IPS-11a (cell line): ENCODE measurements around the gene SHANK2.

Experiments used
- H3K4me3 ChIP-seq: one replicate; pipeline ENCODE4 v1.5.1; 2013; ENCODE audit warnings: low read depth, low read length, control low read depth

SHANK2 gene

DNA sequence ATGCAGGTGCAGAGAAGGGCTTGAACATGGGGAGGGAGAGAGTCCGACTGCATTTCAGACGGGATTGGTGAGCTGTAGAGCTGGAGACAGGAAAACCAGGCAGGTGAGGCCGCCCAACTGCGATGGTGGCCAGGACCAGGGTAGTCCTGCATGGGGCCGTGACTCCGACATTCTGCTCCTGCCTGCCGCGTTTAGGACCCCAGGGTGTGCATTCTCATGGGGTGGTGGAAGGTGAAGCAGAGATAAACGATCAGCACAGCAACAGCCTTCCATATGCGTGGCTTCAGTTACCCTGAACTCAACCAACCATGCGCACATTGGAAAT, 29.3 kb downstream of the SHANK2 start:
- H3K4me3 ChIP-seq: no peak overlapping the region

DNA sequence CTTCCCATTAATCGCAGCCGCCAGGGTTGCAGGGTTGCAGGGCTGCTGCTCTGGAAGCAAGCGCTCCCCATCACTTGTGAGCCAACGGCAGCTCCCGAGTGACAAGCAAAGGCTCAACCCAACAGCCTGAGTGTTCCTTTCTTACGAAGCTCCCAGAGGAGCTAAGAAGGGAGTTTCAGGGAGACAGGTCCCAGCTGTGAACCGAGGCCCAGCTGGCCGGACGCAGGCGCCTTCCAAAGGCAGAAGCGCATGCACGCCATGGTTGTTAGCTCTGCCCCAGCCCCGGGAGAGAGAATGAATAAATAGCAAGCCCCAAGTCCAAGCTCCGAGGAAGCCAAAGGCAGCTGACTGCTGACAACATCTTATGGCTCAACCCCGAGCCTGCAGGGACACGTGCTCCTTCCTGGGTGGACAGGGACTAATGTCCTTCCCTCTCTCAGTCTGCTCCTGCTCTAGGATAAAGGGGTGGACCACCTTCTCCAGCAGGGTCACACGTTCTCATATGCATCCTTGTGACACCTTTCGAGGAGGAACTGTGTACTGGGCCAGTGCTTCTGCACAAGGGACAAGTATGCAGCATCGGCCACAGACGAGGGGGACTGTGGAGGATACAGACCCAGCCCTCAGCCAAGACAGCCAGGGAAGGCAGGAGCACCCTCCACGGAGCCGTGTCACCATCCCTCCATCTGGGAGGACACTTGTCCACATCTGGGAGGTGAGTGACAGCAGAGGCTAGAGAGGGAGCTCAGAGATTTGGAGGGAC, 29.9 kb downstream of the SHANK2 start:
- H3K4me3 ChIP-seq: no peak overlapping the region

DNA sequence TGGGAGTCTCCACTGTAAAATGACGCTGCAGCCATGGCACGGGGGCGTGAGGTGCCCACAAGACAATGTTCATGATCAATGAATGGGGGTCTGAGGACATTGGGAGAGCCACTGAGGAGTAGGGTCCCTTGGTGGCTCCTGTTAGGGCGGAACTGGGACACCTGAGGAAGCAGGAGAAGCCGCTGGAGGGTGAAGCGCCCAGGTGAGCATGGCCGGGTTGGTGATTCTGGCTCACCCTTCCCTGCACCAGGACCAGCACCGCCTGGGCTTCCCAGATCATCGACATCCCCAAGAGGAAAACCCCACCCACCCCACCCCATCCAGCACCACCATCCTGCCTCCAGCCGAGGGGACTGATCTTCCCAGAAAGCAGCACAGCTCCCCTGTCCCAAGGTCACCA, 30.6 kb downstream of the SHANK2 start:
- H3K4me3 ChIP-seq: no peak overlapping the region

DNA sequence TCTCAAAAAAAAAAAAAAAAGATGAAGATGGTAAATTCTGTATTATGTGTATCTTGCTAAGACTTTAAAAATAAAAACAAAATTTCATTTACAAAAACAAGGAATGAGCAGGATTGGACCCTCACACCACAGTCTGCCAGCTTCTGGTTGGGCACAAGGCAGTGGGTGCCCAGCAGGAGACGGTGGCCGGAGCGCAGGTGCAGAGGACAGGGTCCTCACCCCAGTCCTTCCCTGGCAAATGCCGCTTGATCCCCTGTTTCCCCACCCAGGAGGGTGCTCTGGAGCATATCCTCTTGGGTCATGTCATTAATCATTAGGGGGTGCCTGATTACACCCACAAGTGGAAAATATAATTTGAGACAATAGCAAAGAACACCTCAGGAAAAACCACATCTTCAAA, 31.2 kb downstream of the SHANK2 start:
- no peak overlapping the region for H3K4me3 ChIP-seq

DNA sequence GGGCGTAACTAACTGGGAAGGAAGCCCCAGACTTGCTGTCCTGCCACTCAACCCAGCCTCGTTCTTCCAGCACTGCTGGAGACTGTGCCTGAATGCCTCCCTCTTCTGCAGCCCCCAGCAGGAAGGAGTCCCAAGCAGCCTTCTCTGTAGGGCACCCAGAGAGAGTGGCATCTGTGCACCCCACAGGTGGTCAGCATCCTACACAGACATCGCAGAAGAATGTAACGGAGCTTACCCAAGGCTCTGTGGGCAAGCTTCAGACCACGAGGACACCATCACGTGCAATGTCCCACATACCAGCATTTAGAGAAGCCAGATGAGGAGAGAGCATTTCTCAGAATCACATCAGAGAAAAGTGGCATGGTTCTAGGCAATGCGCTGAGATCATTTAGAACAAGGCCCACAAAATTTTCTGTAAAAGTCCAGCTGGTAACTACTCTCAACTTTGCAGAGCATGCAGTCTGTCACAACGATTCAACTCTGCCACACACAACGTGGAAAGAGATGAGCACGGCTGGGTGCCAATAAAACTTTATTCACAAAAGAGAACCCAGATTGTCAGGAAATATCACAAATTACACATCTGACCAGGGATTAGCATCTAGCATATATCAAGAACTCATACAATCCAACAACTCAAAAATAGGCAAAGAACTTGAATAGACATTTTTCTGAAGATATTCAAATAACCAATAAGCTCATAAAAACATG, 33.4 kb downstream of the SHANK2 start:
- H3K4me3 ChIP-seq: no peak overlapping the region

DNA sequence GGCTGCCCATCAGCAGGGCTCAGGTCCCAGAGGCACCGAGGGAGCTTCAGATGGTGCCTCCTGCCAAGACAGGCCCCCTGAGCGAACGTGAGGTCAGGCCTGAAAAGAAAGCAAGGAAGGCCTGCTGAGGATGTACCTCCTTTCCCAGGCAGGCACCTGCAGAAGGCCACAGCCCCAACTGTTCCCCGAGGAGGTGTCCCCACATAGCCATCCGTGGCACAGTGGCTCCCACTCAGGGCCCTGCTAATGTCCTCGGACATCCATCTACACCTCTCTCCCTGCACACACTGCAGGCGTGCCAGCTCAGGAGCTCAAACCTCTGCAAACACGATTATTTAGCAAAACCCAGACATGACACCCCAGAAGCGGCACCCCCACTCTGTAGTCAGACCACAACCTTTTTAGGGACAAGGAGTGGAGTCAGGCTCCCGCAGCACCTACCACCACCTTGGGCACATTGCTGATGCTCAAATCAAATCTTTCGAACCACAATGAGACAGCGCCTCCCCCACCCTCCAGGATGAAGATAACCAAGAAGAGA, 36.9 kb downstream of the SHANK2 start:
- H3K4me3 ChIP-seq: no peak overlapping the region

DNA sequence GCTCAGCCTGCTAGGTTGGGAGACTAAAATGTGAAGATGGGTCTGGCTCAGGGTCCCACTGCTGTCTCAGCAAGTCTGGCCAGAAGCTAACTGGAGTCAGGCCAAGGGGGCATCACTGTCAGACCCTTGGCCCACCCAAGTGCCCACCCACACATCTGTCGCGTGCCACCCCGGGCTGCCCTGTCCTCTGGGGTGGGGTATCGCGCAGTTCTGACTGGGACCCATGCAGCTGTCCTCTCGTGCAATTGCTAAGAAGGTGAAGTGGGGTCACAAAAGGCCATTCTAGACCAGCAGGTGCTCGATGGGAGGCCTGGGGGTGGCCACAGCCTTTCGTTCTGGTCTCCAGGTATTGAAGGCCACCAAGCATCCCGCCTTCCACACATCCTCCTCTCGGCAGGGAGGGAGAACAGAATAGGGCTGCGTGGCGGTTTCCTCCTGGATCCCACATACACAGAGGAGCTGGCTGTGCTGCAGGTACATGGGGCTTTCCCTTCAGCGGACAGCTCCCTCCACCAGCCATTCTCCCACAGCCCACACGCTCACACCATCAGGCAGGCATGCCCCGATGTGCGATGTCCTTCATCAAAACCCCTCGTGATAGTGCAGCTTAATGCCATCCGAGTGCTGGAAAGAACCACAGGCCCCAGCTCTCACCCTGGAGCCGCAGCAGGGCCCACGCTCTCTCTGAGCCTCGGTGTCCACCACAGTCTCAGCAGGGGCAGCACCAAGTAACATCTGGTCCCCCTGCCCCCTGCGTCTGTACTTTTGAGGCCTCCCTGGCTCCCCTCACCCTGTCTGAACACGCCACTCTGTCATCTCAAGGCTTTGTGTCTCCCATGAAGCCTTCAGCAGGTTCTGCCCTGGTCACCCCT, 37.6 kb downstream of the SHANK2 start:
- no peak overlapping the region for H3K4me3 ChIP-seq

DNA sequence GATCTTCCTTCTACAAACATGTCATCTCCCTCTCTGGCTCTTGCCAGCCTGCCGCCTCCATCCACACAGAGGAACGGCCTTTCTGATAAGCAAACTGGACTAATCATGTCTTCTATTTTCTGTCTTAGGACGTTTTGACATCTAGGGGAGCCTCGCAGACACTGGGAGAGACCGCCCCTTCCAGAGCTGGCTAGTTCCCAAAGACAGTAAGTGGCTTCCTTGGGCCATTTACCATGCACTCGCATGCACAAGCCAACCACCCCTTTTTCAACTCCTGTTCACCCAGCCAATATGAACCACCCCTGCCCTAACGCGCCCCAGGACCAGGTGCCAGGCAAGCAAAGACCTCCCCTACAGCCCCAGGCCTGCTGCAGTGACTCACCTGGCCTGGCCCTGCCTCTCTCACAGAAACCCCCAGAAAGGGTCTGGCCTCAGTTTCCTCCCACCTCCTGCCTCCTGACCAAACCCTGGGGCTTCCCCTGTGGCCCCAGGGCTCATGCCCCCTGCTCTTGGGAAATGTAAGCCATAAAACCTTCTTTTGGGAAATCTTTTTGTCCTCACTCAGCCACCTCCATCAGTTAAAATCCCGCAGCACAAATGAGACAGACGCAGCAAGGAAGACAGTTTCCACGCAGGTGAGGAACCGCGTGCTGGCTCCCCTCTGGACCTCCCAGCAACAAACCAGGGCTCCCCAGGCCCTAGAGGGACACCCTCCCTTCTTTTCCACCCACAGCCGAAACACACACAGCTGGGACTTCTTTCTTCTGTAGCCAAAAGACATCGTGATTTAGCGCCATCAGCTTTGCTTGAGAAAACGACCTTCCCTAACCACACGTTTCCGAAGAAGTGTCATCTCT, 38.5 kb downstream of the SHANK2 start:
- no peak overlapping the region for H3K4me3 ChIP-seq

DNA sequence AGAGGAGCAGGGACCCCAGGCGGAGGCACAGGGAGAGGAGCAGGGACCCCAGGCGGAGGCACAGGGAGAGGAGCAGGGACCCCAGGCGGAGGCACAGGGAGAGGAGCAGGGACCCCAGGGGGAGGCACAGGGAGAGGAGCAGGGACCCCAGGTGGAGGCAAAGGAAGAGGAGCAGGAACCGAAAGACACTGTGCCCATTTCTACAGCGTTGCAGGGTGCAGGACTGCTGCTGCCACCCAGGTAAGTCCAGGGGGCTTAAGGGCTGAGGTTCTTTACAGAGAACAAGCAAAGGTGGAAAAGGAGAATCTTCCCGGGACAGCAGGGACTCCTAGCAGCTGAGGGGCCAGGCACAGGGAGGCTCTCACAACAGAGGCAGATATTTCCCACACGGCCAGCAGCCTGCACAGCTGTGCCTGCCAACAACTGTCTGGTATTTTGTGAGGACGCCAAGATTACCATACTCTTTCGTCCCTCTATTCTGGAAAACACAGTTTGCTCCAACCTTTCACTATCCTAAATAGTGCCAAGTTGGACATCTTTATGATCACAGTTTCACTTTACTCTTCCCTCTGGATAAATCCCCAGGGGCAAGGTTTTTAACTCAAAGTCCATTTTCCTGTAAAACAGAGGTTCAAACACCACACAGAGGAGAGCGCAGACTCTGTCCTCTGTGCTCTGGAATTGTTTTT, 39.4 kb downstream of the SHANK2 start:
- no peak overlapping the region for H3K4me3 ChIP-seq

DNA sequence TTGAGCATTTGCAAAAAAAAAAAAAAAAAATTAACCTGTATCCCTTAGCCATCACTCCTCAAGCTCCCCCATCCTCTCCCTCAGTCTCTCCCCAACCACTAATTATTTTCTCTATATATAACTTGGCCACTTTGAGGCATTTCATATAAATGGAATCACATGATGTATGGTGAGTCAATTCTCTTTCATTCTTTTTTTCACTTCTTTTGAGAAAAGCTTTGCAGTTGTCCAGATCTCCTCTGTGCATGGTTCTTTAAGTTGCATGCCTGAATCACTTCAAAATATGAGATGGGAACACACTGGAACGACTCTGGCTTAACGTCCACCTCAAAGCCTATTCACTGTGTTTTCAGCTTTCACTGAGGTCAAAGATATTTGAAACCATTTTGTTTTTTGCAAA, 40.7 kb downstream of the SHANK2 start:
- no peak overlapping the region for H3K4me3 ChIP-seq

DNA sequence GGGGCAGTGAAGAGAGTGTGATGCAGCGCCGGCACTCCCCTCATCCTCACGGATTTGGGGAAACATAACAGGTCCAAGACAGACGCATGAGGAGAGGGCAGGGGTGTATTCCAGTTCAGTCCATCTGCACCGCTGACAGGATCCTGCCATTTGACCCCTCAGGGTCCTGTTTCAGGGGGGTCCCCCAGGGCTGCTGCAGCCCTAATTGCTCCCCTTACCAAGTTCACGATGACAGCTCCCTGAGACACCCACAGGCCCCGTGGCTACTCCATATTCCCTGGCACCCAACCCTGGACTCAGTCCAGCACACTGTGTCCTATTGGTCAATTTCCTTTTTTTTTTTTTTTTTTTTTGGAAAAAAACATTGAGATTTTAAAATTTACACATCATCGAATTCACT, 41.5 kb downstream of the SHANK2 start:
- H3K4me3 ChIP-seq: no peak overlapping the region

DNA sequence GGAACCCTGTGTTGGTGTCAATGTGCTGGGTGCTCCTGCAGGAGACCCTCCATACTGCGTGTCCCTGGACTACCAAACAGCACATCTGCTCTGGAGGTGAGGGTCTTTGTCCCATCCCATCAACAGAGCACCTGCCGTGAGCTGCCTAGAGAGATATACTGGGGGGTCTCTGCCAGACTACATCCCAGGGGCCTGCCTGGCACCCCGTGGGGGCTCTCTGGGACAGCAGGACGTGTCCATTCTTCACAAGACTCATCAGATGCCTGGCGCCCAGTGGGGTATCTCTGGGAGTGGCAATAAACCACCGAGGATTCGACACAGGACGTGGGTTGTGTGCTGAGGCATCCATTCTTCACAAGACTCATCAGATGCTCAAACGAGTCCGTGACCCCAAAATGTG, 42.7 kb downstream of the SHANK2 start:
- H3K4me3 ChIP-seq: no peak overlapping the region

DNA sequence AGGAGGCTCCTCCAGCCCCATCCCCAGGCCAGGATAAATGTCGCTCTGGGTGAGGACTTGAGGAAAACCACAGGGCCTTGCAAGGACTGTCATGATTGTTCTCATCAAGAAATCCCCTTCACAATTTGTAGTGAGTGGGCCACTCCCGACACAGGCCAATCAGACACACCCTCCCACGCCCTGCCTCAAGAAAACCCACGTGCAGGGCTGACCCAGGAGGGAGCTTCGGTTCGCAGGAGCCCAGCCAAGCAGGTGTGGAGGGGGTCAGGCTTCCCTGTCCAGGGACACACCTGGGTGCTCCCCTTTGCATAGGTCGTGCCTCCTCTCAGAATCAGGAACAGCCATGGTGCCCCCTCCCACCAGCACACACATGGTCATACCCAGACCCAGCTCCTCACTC, 43.2 kb downstream of the SHANK2 start:
- H3K4me3 ChIP-seq: no peak overlapping the region

DNA sequence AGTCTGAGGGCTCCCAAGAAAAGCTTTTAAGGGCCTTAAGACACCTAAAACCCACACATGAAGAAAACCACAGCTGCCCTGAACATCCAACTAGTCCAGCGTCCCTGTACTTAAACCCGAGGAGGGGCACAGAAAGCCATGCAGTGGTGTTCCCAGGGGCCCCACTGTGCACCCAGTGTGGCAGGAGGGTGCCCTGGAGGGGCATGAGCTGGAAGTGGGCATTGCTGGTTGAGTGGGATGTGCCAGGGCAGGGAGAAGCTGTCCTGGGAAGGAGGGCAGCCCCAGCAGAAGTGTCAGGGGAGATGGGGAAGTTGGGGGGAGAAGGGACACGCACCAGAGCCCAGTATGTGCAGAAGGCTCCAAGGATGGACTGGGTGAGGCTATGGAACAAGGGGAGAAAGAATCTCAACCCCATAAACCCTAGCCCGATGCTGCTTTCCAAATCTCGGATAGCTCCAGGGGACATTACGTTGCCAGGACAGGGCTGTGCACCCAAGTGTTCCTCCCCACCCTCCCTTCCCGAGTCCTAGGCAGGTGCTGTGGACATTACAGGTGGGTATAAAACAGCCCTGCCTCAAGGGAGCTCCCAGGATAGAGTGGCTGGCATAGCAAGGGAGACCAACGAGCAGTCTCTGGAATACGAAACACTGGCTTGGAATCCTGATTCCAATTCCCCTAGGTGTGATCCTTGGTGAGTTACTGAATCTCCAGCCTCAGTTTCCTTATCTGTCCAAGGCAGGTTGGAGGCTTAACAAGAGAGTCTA, 44.2 kb downstream of the SHANK2 start:
- H3K4me3 ChIP-seq: no peak overlapping the region

DNA sequence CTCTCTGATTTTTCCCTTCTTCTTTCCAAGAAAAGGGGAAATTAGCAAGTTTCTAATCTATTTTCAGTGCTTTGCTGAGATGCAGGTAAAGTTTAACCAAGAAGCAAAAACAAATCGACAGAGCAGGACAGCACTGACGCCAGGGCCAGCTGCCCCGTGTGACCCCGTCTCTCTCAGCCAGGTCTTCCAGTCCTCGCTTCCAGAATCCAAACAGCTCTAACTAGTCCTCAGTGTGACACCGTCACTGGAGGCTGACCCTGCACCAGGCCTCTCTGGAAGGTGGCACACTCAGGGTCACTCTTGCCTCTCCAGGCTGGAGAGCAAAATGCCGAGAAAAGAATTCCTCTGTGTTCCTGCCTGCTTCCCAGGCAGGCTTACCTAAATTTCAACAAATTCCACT, 44.8 kb downstream of the SHANK2 start:
- no peak overlapping the region for H3K4me3 ChIP-seq

DNA sequence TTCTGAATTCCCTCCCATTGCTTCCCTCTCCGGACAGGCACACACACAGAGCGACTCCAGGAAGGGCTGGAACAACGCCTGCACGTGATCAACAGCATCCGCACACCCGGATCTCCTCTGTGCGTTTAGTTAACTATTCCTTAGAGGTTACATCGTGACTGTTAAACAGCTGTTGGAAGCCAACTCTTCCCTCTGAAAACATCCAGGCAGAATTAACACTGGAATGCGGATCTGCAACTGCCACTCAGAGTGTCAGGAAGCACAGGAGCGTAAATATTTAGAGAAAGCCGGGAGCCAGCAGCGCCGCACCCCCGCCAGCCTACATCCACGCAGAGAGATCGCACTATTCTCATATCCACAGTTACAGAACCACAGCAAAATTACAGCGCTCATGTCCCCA, 46.2 kb downstream of the SHANK2 start:
- no peak overlapping the region for H3K4me3 ChIP-seq

DNA sequence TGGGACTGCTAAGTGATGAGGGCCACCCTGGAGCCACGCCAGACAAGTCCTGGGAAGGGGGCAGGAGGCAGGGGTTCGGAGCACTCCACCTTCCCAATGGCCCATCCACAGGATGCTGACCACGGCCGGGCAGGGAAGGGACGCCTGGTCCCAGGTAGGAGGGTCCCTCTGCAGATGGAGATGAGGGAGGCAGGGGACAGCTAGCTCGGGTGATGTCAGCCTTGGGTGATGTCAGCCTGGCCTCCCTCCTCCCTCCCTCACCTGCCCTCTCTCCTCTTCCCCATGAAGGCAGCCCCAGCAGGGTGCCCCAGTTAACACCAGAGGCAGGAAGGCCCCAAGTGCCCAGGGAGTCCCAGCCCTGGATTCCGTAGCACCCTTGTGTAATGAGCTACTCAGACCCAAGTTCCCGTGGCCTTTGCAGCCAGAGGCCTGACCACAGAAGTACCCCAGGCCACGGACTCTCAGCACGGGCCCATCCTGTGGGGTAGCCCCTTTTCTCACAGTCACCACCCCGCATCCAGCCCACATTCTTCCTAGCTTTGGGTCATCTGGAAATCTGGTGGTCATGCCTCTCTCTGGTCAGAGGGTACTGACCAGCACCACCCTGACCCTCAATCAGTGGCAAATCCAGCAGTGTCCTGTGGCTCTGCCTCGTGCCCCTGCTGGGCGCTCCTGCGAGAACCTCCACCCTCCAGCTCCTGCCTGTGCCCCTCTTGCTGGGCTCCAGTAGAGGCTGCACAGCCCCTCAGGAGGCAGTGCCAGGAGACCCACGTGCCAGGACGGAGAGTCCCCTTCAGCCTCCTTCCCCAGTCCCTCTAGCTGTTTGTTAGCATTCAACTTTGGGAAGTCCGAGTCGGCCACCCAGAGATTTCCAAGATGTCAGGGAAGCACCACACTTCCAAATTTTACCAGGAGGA, 47.4 kb downstream of the SHANK2 start:
- no peak overlapping the region for H3K4me3 ChIP-seq

DNA sequence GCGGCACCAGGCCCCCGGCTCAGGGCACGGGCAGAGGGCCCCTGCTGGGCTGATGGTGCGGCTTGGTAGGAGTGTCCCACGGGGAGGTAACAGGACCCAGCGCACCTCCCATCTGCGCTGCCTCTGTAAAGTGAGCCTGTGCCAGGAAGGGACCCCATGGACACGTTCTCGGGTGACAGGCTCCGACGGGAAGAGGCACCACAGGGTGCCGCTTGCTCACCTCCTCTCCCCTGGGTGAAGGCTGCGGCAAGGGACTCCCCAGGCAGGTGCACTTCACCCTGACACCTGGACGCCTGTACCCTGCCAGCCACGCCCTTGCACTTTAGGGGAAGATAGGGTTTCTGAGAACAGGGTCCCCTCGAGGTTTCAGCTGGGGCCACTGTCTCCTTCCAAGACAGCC, 48.1 kb downstream of the SHANK2 start:
- no peak overlapping the region for H3K4me3 ChIP-seq
